ENCODE data around the gene RASL10B. TPM values are rescaled to one million over a fixed set of nuclear protein-coding genes. Genes with fewer than 3 reads are reported as not detected.

RASL10B gene
- total and polyA plus RNA-seq, 10 donors, result 0.09 to 0.74 (median 0.29) TPM; not detected in 1

GRCh38 chr17:35763767-35764122 is 32.3 kb downstream of the RASL10B start:
- TF ChIP-seq POLR2AphosphoS5 (IDR thresholded peaks at IDR 0.05) (no peak), CTCF (IDR thresholded peaks at IDR 0.05 in 8 of 11, conservative IDR thresholded peaks at IDR 0.05 in 3 of 11) (no peak), POLR2A (IDR thresholded peaks at IDR 0.05) (no peak)
- WGBS, 5 donors, result 31 to 34% (median 32%) methylated on average over 16 to 17 of the region's 17 CpGs
- Histone ChIP-seq H3K27ac (peak overlapping the region in 5 of 8 donors; percentile 68 to 79 (median 70)), H3K4me3 (peak overlapping the region in 7 of 8 donors; percentile 57 to 78 (median 63)), H3K9me3 (no peaks in the 10 kb centered on the region), H3K36me3 (no peaks in the 10 kb centered on the region), H3K4me1 (peaks cover 6 to 22% (median 15%) of the 10 kb centered on the region in 6 donors), H3K27me3 (replicated peaks in 1 of 7) (peaks cover 0 to 4% (median 0%) of the 10 kb centered on the region in 7 donors)
- DNase-seq, result no peak
- intact Hi-C loops (cut with DNase I; ENCODE audit: low total_unique reads), result no loop called here

GRCh38 chr17:35764123-35764991 is 32.9 kb downstream of the RASL10B start:
- Histone ChIP-seq H3K4me1 (peaks cover 6 to 22% (median 15%) of the 10 kb centered on the region in 6 donors), H3K4me3 (peak overlapping the region; percentile 57 to 78 (median 64)), H3K27me3 (replicated peaks in 1 of 7) (peaks cover 0 to 4% (median 0%) of the 10 kb centered on the region in 7 donors), H3K27ac (peak overlapping the region in 7 of 8 donors; percentile 20 to 79 (median 68)), H3K36me3 (no peaks in the 10 kb centered on the region), H3K9me3 (no peaks in the 10 kb centered on the region)
- 3 to 5% (median 3%) methylated on average over 45 to 75 of the region's 75 CpGs for WGBS, 5 donors
- DNase-seq, result peak; percentile 97
- intact Hi-C loops (cut with DNase I; ENCODE audit: low total_unique reads), result no loop called here
- peak; percentile 45 to 81 (median 75) for TF ChIP-seq POLR2AphosphoS5 (IDR thresholded peaks at IDR 0.05)
- TF ChIP-seq POLR2A (IDR thresholded peaks at IDR 0.05), result no peak
- TF ChIP-seq CTCF (IDR thresholded peaks at IDR 0.05 in 8 of 11, conservative IDR thresholded peaks at IDR 0.05 in 3 of 11), result peak; percentile 83 to 98 (median 93)

- TF ChIP-seq POLR2AphosphoS5 (IDR thresholded peaks at IDR 0.05) (no peak), CTCF (IDR thresholded peaks at IDR 0.05 in 8 of 11, conservative IDR thresholded peaks at IDR 0.05 in 3 of 11) (no peak), POLR2A (IDR thresholded peaks at IDR 0.05) (no peak)
- Histone ChIP-seq H3K4me3 (peak overlapping the region in 2 of 8 donors; percentile 61 to 78), H3K27ac (peak overlapping the region in 3 of 8 donors; percentile 68 to 79 (median 70)), H3K36me3 (no peaks in the 10 kb centered on the region), H3K27me3 (replicated peaks in 1 of 7) (peaks cover 0 to 4% (median 0%) of the 10 kb centered on the region in 7 donors), H3K9me3 (no peaks in the 10 kb centered on the region), H3K4me1 (peaks cover 6 to 22% (median 15%) of the 10 kb centered on the region in 6 donors)
- 76 to 86% (median 79%) methylated on average over 11 of the region's 11 CpGs for WGBS, 5 donors
- no peak for DNase-seq
- intact Hi-C loops (cut with DNase I; ENCODE audit: low total_unique reads), result loop anchor here (5.0 kb wide), 1 partner anchor 42 kb away; the partner anchor contains the start of gene TAF15
These were observed 33.8 kb downstream of the RASL10B start for GRCh38 chr17:35765086-35765710.
